Type B pancreatic cell (in vitro differentiated cells): ENCODE measurements around the gene AK5. TPM values are rescaled to one million over a fixed set of nuclear protein-coding genes. Genes with fewer than 3 reads are reported as not detected.

Experiments
- DNase-seq: peaks from one replicate; pipeline ENCODE4 v3.0.0; 2021; ENCODE audit warnings: mixed read lengths; ENCODE audit not compliant: unreplicated experiment; ENCODE audit errors: extremely low spot score
- H3K27ac Mint-ChIP-seq: 2 replicates; pipeline ENCODE4 v1.8.0; 2021; ENCODE audit warnings: mild to moderate bottlenecking, mixed read lengths
- H3K27me3 Mint-ChIP-seq: 2 replicates; pipeline ENCODE4 v1.8.0; 2021; ENCODE audit warnings: mixed read lengths
- H3K36me3 Mint-ChIP-seq: 2 replicates; pipeline ENCODE4 v1.8.0; 2021; ENCODE audit warnings: mixed read lengths
- H3K4me1 Mint-ChIP-seq: one replicate; pipeline ENCODE4 v1.8.0; 2021; ENCODE audit warnings: mixed read lengths; ENCODE audit not compliant: unreplicated experiment
- H3K4me3 Mint-ChIP-seq: 2 replicates; pipeline ENCODE4 v1.8.0; 2021; ENCODE audit warnings: mild to moderate bottlenecking, mixed read lengths
- H3K9me3 Mint-ChIP-seq: 2 replicates; pipeline ENCODE4 v1.8.0; 2021; ENCODE audit warnings: mixed read lengths
- total RNA-seq: library from RNA; stranded (reverse); gene quantifications from 2 replicates; pipeline ENCODE4 v1.2.1, GENCODE V29; 2021; ENCODE audit warnings: low replicate concordance
- TF ChIP-seq, protein P1 (sequence below): fragments of 200-600 bp; sonication (generic); conservative IDR thresholded peaks from 2 replicates; pipeline ENCODE4 v1.5.0; 2021; ENCODE audit warnings: antibody characterized with exemption, mild to moderate bottlenecking

Gene AK5
- total RNA-seq, 1 donor from 2014 or later = 1.0 TPM

DNA sequence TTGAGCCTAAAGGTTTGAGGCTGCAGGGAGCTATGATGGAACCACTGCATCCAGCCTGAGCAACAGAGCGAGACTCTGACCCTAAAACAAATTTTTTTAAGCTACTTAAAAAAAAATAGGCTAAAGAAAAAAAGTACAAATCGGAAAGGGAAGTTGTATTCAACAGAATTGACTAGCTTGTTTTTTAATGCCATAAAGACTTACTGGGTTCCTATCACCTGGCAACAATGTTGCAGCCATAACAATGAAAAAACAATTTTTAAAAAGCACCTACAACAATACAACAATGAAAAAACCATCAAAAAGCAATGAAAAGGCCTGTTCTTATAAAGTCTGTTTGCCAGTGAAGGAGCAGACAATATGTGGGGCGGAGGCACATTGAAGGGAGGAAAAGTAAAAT lies 42.5 kb upstream of the AK5 start:
- Mint-ChIP-seq H3K27me3 (no peaks in the 10 kb centered on the region), H3K9me3 (no peaks in the 10 kb centered on the region), H3K36me3 (no peaks in the 10 kb centered on the region), H3K27ac (no peak overlapping the region), H3K4me1 (no peaks in the 10 kb centered on the region), H3K4me3 (no peak overlapping the region)
- DNase-seq = no peak
- TF ChIP-seq, protein P1, sequence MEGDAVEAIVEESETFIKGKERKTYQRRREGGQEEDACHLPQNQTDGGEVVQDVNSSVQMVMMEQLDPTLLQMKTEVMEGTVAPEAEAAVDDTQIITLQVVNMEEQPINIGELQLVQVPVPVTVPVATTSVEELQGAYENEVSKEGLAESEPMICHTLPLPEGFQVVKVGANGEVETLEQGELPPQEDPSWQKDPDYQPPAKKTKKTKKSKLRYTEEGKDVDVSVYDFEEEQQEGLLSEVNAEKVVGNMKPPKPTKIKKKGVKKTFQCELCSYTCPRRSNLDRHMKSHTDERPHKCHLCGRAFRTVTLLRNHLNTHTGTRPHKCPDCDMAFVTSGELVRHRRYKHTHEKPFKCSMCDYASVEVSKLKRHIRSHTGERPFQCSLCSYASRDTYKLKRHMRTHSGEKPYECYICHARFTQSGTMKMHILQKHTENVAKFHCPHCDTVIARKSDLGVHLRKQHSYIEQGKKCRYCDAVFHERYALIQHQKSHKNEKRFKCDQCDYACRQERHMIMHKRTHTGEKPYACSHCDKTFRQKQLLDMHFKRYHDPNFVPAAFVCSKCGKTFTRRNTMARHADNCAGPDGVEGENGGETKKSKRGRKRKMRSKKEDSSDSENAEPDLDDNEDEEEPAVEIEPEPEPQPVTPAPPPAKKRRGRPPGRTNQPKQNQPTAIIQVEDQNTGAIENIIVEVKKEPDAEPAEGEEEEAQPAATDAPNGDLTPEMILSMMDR = no peak

DNA sequence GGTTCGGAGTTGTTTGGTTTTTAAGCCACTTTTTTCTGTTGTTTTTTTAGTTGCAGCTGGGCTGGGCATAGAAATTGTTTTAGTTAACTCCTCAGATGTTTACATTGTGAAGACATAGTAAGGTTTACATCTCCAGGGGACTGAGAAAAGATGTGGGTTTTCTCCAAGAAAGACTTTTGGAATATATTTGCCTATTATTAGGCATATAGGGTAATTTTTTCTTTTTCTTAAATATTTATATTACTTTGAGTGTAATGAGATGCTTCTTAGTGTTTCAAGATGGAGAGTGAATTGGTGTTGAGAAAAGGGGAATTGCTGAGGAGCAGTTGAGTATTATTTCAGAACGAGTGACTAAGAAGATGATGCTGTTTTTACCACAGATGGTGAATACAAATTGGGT lies 36.0 kb upstream of the AK5 start:
- no peak overlapping the region for H3K4me3 Mint-ChIP-seq
- TF ChIP-seq, protein P1 = no peak
- H3K4me1 Mint-ChIP-seq = no peaks in the 10 kb centered on the region
- no peaks in the 10 kb centered on the region for H3K27me3 Mint-ChIP-seq
- H3K36me3 Mint-ChIP-seq = no peaks in the 10 kb centered on the region
- no peak overlapping the region for H3K27ac Mint-ChIP-seq
- H3K9me3 Mint-ChIP-seq = peaks cover 16% of the 10 kb centered on the region
- no peak for DNase-seq

DNA sequence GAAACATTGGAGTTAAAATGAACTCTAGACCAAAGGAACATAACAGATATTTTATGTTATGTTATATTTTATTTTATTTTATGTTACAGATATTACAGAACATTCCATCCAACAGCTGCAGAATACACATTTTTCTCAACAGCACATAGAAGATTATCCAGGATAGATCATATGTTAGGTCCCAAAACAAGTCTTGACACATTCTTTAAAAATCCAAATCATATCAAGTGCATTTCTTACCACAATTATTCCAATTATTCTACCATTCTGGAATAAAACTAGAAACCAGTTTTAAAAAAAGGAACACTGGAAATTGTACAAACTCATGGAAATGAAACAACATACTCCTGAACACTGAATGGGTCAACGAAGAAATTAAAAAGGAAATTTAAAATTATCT lies 31.7 kb upstream of the AK5 start:
- H3K9me3 Mint-ChIP-seq = peaks cover 23% of the 10 kb centered on the region

DNA sequence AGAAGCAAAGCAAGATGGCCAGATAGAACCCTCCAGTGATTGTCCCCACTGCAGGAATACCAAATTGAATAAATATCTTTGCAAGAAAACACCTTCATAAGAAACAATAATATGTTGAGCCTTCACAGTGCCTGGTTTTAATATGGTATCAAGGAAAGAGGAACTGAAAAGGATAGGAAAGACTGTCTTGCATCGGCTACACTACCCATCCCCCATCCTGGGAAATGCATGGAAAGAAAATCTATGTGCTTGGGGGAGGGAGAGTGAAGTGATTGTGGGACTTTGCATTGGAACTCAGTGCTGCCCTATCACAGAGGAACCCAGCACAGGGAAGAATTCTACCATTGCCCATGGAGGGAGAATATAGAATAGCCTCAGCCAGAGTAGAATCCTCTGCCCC lies 28.6 kb upstream of the AK5 start:
- Mint-ChIP-seq H3K27ac (no peak overlapping the region), H3K36me3 (no peaks in the 10 kb centered on the region), H3K4me3 (no peak overlapping the region), H3K27me3 (no peaks in the 10 kb centered on the region), H3K9me3 (peaks cover 22% of the 10 kb centered on the region), H3K4me1 (no peaks in the 10 kb centered on the region)
- no peak for DNase-seq
- TF ChIP-seq, protein P1 = no peak

More for the DNA sequence above, 31.7 kb upstream of the AK5 start:
- Mint-ChIP-seq H3K4me3 (no peak overlapping the region), H3K27me3 (no peaks in the 10 kb centered on the region), H3K4me1 (no peaks in the 10 kb centered on the region), H3K27ac (no peak overlapping the region), H3K36me3 (no peaks in the 10 kb centered on the region)
- DNase-seq = no peak
- TF ChIP-seq, protein P1 = no peak

DNA sequence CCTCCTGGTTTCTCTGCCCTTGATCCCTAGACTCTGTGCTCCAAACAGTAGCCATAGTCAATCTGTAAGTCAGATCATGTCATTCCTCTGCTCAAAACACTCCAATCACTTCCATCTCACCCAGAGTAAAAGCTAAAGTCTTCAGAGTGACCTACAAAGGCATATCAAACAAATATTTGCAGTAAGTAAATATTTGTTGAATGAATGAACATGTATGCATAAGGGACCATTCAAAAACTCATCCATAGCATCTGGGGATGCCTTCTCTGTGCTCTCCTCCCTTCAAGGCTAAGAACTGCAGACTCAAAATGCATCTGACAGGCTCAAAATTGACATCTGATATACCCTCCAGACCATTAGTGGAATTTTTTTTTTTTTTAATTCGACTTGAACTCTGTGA lies 18.1 kb upstream of the AK5 start:
- Mint-ChIP-seq H3K27me3 (peaks cover 5% of the 10 kb centered on the region), H3K27ac (no peak overlapping the region), H3K4me1 (peaks cover 6% of the 10 kb centered on the region), H3K36me3 (no peaks in the 10 kb centered on the region), H3K4me3 (no peak overlapping the region), H3K9me3 (peaks cover 4% of the 10 kb centered on the region)
- DNase-seq = no peak
- TF ChIP-seq, protein P1 = no peak

DNA sequence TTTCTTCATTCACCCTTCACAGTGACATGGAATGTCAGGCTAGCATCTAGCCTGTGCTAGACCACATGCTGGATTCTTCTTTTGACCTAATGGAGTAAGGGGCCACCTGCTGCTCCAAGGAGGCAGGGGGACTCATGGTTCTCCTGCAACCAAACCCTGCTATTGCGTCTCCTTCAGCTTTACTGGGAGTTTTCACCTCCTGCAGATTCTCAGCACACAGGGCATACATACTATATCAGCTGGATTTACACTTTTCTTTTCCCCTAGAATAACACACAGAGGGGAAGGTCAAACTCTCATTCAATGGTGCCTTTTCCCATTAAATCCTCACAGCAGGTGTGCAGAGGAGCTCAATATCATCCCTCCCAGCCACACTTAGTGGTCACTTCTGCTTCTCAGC lies 16.6 kb upstream of the AK5 start:
- Mint-ChIP-seq H3K27ac (no peak overlapping the region), H3K4me1 (peaks cover 6% of the 10 kb centered on the region), H3K36me3 (no peaks in the 10 kb centered on the region), H3K9me3 (peaks cover 4% of the 10 kb centered on the region), H3K27me3 (peaks cover 3% of the 10 kb centered on the region), H3K4me3 (no peak overlapping the region)
- DNase-seq = no peak
- TF ChIP-seq, protein P1 = no peak
